GM15510 (cell line): Measurements from ENCODE around the gene BEGAIN.

Experiments
- POLR2A ChIP-seq: IDR thresholded peaks from 3 replicates; pipeline ENCODE4 v1.6.1; 2011; ENCODE audit warnings: borderline replicate concordance; ENCODE audit not compliant: insufficient read length; ENCODE audit errors: extremely low read depth

BEGAIN gene

GRCh38 chr14:100584056-100585031 is 2.9 kb downstream of the BEGAIN start:
- TF ChIP-seq POLR2A, result no peak

- no peak for TF ChIP-seq POLR2A
Observed at GRCh38 chr14:100583245-100583644, 4.0 kb downstream of the BEGAIN start.

- no peak for TF ChIP-seq POLR2A
Observed at GRCh38 chr14:100582496-100583165, 4.6 kb downstream of the BEGAIN start.

GRCh38 chr14:100581228-100582145 is 5.7 kb downstream of the BEGAIN start:
- no peak for TF ChIP-seq POLR2A

GRCh38 chr14:100580316-100581227 is 6.6 kb downstream of the BEGAIN start:
- no peak for TF ChIP-seq POLR2A

- TF ChIP-seq POLR2A, result no peak
Observed at GRCh38 chr14:100578552-100578951, 8.7 kb downstream of the BEGAIN start.

GRCh38 chr14:100577986-100578431 is 9.2 kb downstream of the BEGAIN start:
- TF ChIP-seq POLR2A, result no peak

- TF ChIP-seq POLR2A, result no peak
Observed at GRCh38 chr14:100577321-100577985, 9.8 kb downstream of the BEGAIN start.

GRCh38 chr14:100576091-100577085 is 10.8 kb downstream of the BEGAIN start:
- no peak for TF ChIP-seq POLR2A

- TF ChIP-seq POLR2A, result no peak
Observed at GRCh38 chr14:100575266-100575995, 11.8 kb downstream of the BEGAIN start.

- no peak for TF ChIP-seq POLR2A
Observed at GRCh38 chr14:100574642-100575031, 12.6 kb downstream of the BEGAIN start.
